Measurements from ENCODE around the gene YTHDF2. TPM values are rescaled to one million over a fixed set of nuclear protein-coding genes. Genes with fewer than 3 reads are reported as not detected.
A peak's percentile ranks its signal among the peaks of the same experiment; 100 is the strongest.

YTHDF2 gene
- total RNA-seq, 1 experiment from 2014 or later: 55.0 TPM

- no peak overlapping the region for H3K27ac ChIP-seq (ENCODE audit: low read length)
- no peaks in the 10 kb centered on the region for H3K79me2 ChIP-seq (ENCODE audit: low read length)
- no TSS peak for BruUV-seq (replicated peaks)
- no peaks in the 10 kb centered on the region for H4K20me1 ChIP-seq (ENCODE audit: low read length)
- no peaks in the 10 kb centered on the region for H3F3A ChIP-seq (ENCODE audit: low read length, unreplicated experiment)
- no peaks in the 10 kb centered on the region for H3K9me2 ChIP-seq (replicated peaks; ENCODE audit: low read length)
- no peak overlapping the region for H3K4me3 ChIP-seq (ENCODE audit: low read length)
- no peaks in the 10 kb centered on the region for H3K27me3 ChIP-seq (ENCODE audit: low read length)
- H3K36me3 ChIP-seq (ENCODE audit: low read depth, low read length): no peaks in the 10 kb centered on the region
- no peaks in the 10 kb centered on the region for H3K4me1 ChIP-seq (ENCODE audit: insufficient read depth, low read length)
- H2AFZ ChIP-seq (ENCODE audit: low read length): no peak overlapping the region
- intact Hi-C loops (cut with micrococcal nuclease): no loop called here
- no peak for ATAC-seq
- DNase-seq: no peak
- CTCF ChIA-PET: interaction anchor here (0.7 to 1.1 kb wide), 2 partner anchors 93 to 274 kb away, joined by 4 to 13 read pairs; no protein-coding TSS in a partner anchor
- H3K9ac ChIP-seq (ENCODE audit: low read length): no peak overlapping the region
- POLR2A ChIA-PET (ENCODE audit: unreplicated experiment): no interaction called here
- no peaks in the 10 kb centered on the region for H3K9me3 ChIP-seq (ENCODE audit: low read length)
- no peak overlapping the region for H3K4me2 ChIP-seq (ENCODE audit: low read length)
- TF ChIP-seq CTCF (conservative IDR thresholded peaks at IDR 0.05; ENCODE audit: low read depth, low read length): peak; percentile 35; the same call in 1 of the 2 replicates
- TF ChIP-seq EZH2 (IDR thresholded peaks at IDR 0.05; ENCODE audit: low read length, unreplicated experiment): no peak
Observed at GRCh38 chr1:28783363-28783762, 46.6 kb downstream of the YTHDF2 start.

GRCh38 chr1:28789412-28789811 lies 52.7 kb downstream of the YTHDF2 start:
- TF ChIP-seq EZH2 (IDR thresholded peaks at IDR 0.05; ENCODE audit: low read length, unreplicated experiment): no peak
- no peak for TF ChIP-seq CTCF (conservative IDR thresholded peaks at IDR 0.05; ENCODE audit: low read depth, low read length)
- TF ChIP-seq EZH2phosphoT487 (IDR thresholded peaks at IDR 0.05; ENCODE audit: borderline replicate concordance, low read length): no peak
- H3F3A ChIP-seq (ENCODE audit: low read length, unreplicated experiment): no peaks in the 10 kb centered on the region
- ChIA-PET CTCF (interaction anchor here (0.6 kb wide), 1 partner anchor 53 kb away, joined by 6 read pairs; the partner anchor contains the start of gene YTHDF2), POLR2A (ENCODE audit: unreplicated experiment) (no interaction called here)
- BruUV-seq (replicated peaks): no TSS peak
- H3K4me3 ChIP-seq (ENCODE audit: low read length): no peak overlapping the region
- ATAC-seq (no peak), DNase-seq (no peak)
- no peaks in the 10 kb centered on the region for H3K9me3 ChIP-seq (ENCODE audit: low read length)
- no peak overlapping the region for H3K9ac ChIP-seq (ENCODE audit: low read length)
- no peaks in the 10 kb centered on the region for H4K20me1 ChIP-seq (ENCODE audit: low read length)
- no peaks in the 10 kb centered on the region for H3K9me2 ChIP-seq (replicated peaks; ENCODE audit: low read length)
- H2AFZ ChIP-seq (ENCODE audit: low read length): no peak overlapping the region
- no peaks in the 10 kb centered on the region for H3K4me1 ChIP-seq (ENCODE audit: insufficient read depth, low read length)
- H3K4me2 ChIP-seq (ENCODE audit: low read length): no peak overlapping the region
- no peaks in the 10 kb centered on the region for H3K27me3 ChIP-seq (ENCODE audit: low read length)
- no peak overlapping the region for H3K27ac ChIP-seq (ENCODE audit: low read length)
- H3K79me2 ChIP-seq (ENCODE audit: low read length): no peaks in the 10 kb centered on the region
- intact Hi-C loops (cut with micrococcal nuclease): loop anchor here (5.0 kb wide), 2 partner anchors 243 to 413 kb away; no protein-coding TSS in a partner anchor
- H3K36me3 ChIP-seq (ENCODE audit: low read depth, low read length): no peaks in the 10 kb centered on the region

- Histone ChIP-seq H3K27me3 (ENCODE audit: low read length) (no peaks in the 10 kb centered on the region), H3K4me1 (ENCODE audit: insufficient read depth, low read length) (no peaks in the 10 kb centered on the region), H4K20me1 (ENCODE audit: low read length) (no peaks in the 10 kb centered on the region), H3K9ac (ENCODE audit: low read length) (no peak overlapping the region), H3K9me3 (ENCODE audit: low read length) (no peaks in the 10 kb centered on the region), H3K4me3 (ENCODE audit: low read length) (no peak overlapping the region), H3F3A (ENCODE audit: low read length, unreplicated experiment) (no peaks in the 10 kb centered on the region), H3K36me3 (ENCODE audit: low read depth, low read length) (no peaks in the 10 kb centered on the region), H3K27ac (ENCODE audit: low read length) (no peak overlapping the region), H2AFZ (ENCODE audit: low read length) (no peak overlapping the region), H3K79me2 (ENCODE audit: low read length) (no peaks in the 10 kb centered on the region), H3K9me2 (replicated peaks; ENCODE audit: low read length) (no peaks in the 10 kb centered on the region), H3K4me2 (ENCODE audit: low read length) (no peak overlapping the region)
- intact Hi-C loops (cut with micrococcal nuclease): loop anchor here (5.0 kb wide), 2 partner anchors 242 to 412 kb away; no protein-coding TSS in a partner anchor
- POLR2A ChIA-PET (ENCODE audit: unreplicated experiment): no interaction called here
- TF ChIP-seq CTCF (conservative IDR thresholded peaks at IDR 0.05; ENCODE audit: low read depth, low read length) (no peak), EZH2 (IDR thresholded peaks at IDR 0.05; ENCODE audit: low read length, unreplicated experiment) (no peak), EZH2phosphoT487 (IDR thresholded peaks at IDR 0.05; ENCODE audit: borderline replicate concordance, low read length) (no peak)
- DNase-seq (no peak), ATAC-seq (no peak)
- BruUV-seq (replicated peaks): no TSS peak
- CTCF ChIA-PET: interaction anchor here (0.6 kb wide), 1 partner anchor 53 kb away, joined by 6 read pairs; the partner anchor contains the start of gene YTHDF2
Observed at GRCh38 chr1:28789816-28790215, 53.1 kb downstream of the YTHDF2 start.

Data from PC-3 (cell line).